Central memory CD4-positive, alpha-beta T cell (primary cell): Measurements from ENCODE around the gene ATG2B.
"Not testable (repeated sequence)": the region's sequence is repeated elsewhere in the genome, so short reads cannot be mapped to it uniquely, and the experiment has no call there.

ENCODE experiments used
- DNase-seq: peaks from one replicate; pipeline ENCODE4 v3.0.0; 2022

The ATG2B gene

GRCh38 chr14:96247031-96247430, 116.1 kb downstream of the ATG2B start:
- DNase-seq: no peak

- DNase-seq: no peak
Observed at GRCh38 chr14:96246539-96246847, 116.6 kb downstream of the ATG2B start.

- DNase-seq: no peak
Observed at GRCh38 chr14:96245710-96246538, 117.2 kb downstream of the ATG2B start.

DNA sequence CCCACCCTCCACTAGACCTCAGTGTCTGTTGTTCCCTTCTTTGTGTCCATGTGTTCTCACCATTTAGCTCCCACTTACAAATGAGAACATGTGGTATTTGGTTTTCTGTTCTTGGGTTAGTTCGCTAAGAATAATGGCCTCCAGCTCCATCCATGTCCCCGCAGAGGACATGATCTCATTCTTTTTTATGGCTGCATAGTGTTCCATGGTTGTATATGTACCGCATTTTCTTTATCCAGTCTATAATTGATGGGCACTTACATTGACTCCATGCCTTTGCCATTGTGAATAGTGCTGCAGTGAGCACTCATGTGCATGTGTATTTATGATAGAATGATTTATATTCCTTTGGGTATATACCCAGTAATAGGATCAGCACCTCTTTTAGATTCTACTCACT, 118.1 kb downstream of the ATG2B start:
- DNase-seq: not testable (repeated sequence)

- no peak for DNase-seq
Observed at GRCh38 chr14:96243785-96244184, 119.4 kb downstream of the ATG2B start.

GRCh38 chr14:96242126-96242525, 121.0 kb downstream of the ATG2B start:
- no peak for DNase-seq

GRCh38 chr14:96240641-96241040, 122.5 kb downstream of the ATG2B start:
- no peak for DNase-seq

GRCh38 chr14:96239711-96240141, 123.4 kb downstream of the ATG2B start:
- no peak for DNase-seq

DNA sequence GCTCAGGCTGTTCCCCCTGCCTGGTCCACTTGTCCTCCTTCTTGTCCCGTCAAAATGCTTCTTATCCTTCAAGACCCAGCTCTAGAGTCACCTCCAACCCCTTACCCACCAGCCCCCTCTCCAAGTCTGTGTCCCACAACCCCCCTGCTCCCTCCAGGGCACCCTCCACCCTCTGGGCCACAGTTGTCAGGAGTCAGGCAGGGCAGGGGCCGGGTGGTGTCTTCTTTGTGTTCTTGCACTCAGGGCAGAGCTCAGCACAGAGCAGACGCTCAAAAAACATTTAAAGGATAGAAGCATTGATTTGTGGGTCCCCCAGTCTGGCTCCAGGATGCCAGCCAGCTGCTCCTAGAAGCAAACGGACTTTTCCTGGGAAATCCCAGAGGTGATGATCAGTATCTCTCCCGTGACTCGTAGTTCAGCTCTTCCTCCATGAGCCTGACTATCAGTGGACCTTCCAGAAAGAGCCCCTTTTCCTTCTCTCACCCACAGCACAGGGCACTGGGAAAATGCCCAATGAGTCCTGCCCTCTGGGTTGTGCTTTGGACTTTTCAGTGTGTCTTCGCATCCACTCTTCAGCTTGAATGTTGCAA, 124.4 kb downstream of the ATG2B start:
- DNase-seq: no peak

GRCh38 chr14:96237641-96238040, 125.5 kb downstream of the ATG2B start:
- DNase-seq: no peak

GRCh38 chr14:96235426-96235825, 127.7 kb downstream of the ATG2B start:
- no peak for DNase-seq

DNA sequence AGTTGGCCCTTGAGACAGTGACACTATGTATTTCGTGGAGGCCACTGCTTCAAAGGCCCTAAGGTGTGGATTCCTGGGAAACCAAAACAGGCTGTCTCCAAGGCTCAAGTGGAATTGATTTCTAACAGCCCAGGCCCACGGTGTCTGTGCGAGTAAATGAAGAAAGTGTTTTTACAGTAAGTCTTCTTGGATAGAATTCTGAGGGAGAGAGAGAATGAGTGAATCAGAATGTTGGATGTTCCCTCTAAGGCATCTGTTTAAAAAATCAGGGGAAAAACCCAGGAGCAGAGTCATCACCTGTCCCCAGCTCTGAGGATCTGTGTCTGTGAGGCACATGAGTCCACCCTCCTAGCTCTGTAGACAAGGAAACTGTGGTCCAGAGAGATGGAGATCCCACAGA, 129.5 kb downstream of the ATG2B start:
- DNase-seq: no peak

DNA sequence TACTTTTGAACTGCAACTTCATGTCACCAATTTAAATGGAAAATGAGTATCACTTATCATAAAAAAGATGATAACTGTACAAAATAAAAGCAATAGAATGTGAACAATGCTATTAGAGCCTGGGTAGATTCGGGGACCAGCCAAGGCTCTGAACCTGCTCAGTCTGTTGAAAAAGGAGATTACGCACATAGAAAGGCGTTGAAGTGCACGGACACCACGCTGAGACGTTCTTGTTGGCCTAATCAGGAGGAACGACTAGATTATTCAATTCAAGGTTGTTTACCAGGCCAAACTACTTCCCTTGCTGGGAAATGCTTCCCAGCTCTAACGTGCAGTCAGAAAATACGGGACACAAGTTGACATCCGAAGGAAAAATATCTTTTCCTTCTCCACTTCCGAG, 130.6 kb downstream of the ATG2B start:
- DNase-seq: no peak

- DNase-seq: no peak
Observed at GRCh38 chr14:96231526-96232130, 131.5 kb downstream of the ATG2B start.

GRCh38 chr14:96231056-96231455, 132.1 kb downstream of the ATG2B start:
- DNase-seq: no peak

DNA sequence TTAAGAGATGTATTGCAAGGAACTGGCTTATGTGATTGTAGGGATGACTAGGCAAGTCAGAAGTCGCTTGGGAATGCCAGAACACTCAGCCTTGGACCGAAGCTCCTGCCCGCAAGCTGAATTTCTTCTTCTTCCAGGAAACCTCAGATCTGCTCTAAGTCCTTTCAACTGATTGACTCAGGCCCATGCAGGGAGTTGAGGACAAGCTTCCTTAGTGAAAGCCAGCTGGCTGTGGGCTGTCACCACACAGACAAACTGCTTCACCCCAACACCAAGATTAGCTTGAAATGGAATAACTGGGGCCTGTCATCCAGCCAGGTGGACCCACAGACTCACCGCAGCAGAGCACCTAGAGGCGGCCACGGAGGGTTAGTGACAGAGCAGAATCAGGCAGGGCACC, 133.8 kb downstream of the ATG2B start:
- DNase-seq: no peak
